ENCODE data around the gene BANP.
"Not testable (repeated sequence)": the region's sequence is repeated elsewhere in the genome, so short reads cannot be mapped to it uniquely, and the experiment has no call there.

DNA sequence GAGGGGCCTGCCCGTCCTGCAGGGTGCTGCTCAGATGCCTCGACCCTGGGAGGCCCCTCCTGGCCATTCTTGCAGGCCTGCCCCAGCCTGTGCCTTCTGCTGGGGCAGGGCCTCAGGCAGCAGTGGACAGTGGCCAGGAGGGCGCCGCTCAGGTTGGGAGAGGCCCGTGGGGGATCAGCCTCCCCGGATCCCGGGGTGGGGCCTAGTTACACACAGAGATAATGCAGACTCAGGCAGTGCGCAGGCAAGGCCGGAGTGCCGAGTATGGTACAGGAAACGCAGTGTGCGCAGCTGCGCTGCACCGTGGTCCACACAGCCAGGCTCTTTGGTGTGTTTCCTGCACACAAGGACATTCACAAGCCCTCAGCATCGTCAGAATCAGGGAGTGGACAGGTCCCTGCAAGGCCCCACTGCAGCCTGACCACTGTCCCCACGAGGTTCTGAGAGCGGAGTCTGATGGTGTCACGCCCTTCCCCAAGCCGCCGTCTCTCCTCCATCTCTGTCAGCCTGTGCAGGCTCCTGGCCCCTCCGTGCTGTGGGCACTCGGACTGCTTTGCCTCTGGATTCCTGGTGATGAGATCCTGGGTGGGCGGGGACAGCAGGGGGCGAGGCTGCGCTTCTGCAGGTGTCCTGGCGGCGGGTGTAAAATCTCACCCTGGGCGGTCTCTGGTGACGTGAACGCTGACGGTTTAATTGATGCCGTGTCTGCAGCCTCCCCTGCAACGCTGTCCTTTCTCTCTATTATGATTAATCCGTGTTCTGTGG is 141.7 kb downstream of the BANP start:
- TF ChIP-seq CTCF, POLR2A (IDR thresholded peaks at IDR 0.05): not testable (repeated sequence)

Measured in breast epithelium (tissue), 3 donors.